Measurements from ENCODE around the gene GADD45A.

GADD45A gene

GRCh38 chr1:67685067-67685557 lies at the start of gene GADD45A:
Gene GADD45A (plus strand): TSS chr1:67685201. CDS start chr1:67685495, 294 bp downstream.
- H3K4me3 ChIP-seq (ENCODE audit: low read length), result peak within 1 kb of the TSS; percentile 98
- DNase-seq (ENCODE audit: low read depth), result peak; percentile 99

GRCh38 chr1:67636146-67636545 lies 48.9 kb upstream of the GADD45A start:
- no peak for DNase-seq (ENCODE audit: low read depth)
- H3K4me3 ChIP-seq (ENCODE audit: low read length), result no peak overlapping the region
- TF ChIP-seq CTCF (conservative IDR thresholded peaks at IDR 0.05; ENCODE audit: low read depth, low read length), result no peak

More at GRCh38 chr1:67685067-67685557, at the start of gene GADD45A:
- TF ChIP-seq CTCF (conservative IDR thresholded peaks at IDR 0.05; ENCODE audit: low read depth, low read length), result no peak

GRCh38 chr1:67639361-67639760 lies 45.6 kb upstream of the GADD45A start:
- no peak for DNase-seq (ENCODE audit: low read depth)
- no peak for TF ChIP-seq CTCF (conservative IDR thresholded peaks at IDR 0.05; ENCODE audit: low read depth, low read length)
- H3K4me3 ChIP-seq (ENCODE audit: low read length), result no peak overlapping the region

- TF ChIP-seq CTCF (conservative IDR thresholded peaks at IDR 0.05; ENCODE audit: low read depth, low read length), result no peak
- no peak for DNase-seq (ENCODE audit: low read depth)
- no peak overlapping the region for H3K4me3 ChIP-seq (ENCODE audit: low read length)
These were observed 42.4 kb upstream of the GADD45A start for GRCh38 chr1:67642629-67643028.

- no peak overlapping the region for H3K4me3 ChIP-seq (ENCODE audit: low read length)
- no peak for TF ChIP-seq CTCF (conservative IDR thresholded peaks at IDR 0.05; ENCODE audit: low read depth, low read length)
These were observed 40.4 kb upstream of the GADD45A start for GRCh38 chr1:67644566-67644965.

GRCh38 chr1:67645495-67646144 lies 39.4 kb upstream of the GADD45A start:
- no peak for TF ChIP-seq CTCF (conservative IDR thresholded peaks at IDR 0.05; ENCODE audit: low read depth, low read length)
- no peak overlapping the region for H3K4me3 ChIP-seq (ENCODE audit: low read length)
- DNase-seq (ENCODE audit: low read depth), result no peak

More at GRCh38 chr1:67644566-67644965, 40.4 kb upstream of the GADD45A start:
- DNase-seq (ENCODE audit: low read depth), result no peak

Measured in retinal pigment epithelial cell (primary cell).